ENCODE results near the gene MACROD2.
"Not testable (repeated sequence)": the region's sequence is repeated elsewhere in the genome, so short reads cannot be mapped to it uniquely, and the experiment has no call there.

Gene MACROD2

GRCh38 chr20:15154070-15154469 lies 1158.8 kb downstream of the MACROD2 start:
- no peak for FAIRE-seq

GRCh38 chr20:15155848-15156401 lies 1160.6 kb downstream of the MACROD2 start:
- no peak for FAIRE-seq

- no peak for FAIRE-seq
Measured at GRCh38 chr20:15158533-15158932, 1163.2 kb downstream of the MACROD2 start.

GRCh38 chr20:15162079-15162647 lies 1166.8 kb downstream of the MACROD2 start:
- FAIRE-seq = no peak

GRCh38 chr20:15163632-15164031 lies 1168.3 kb downstream of the MACROD2 start:
- no peak for FAIRE-seq

- no peak for FAIRE-seq
Measured at GRCh38 chr20:15164726-15165125, 1169.4 kb downstream of the MACROD2 start.

GRCh38 chr20:15166744-15167143 lies 1171.4 kb downstream of the MACROD2 start:
- peak; percentile 82 for FAIRE-seq

GRCh38 chr20:15171016-15171415 lies 1175.7 kb downstream of the MACROD2 start:
- FAIRE-seq = no peak

GRCh38 chr20:15176929-15177328 lies 1181.6 kb downstream of the MACROD2 start:
- FAIRE-seq = no peak

- FAIRE-seq = no peak
Measured at GRCh38 chr20:15178581-15178980, 1183.3 kb downstream of the MACROD2 start.

- no peak for FAIRE-seq
Measured at GRCh38 chr20:15179381-15179780, 1184.1 kb downstream of the MACROD2 start.

GRCh38 chr20:15179781-15180180 lies 1184.5 kb downstream of the MACROD2 start:
- no peak for FAIRE-seq

GRCh38 chr20:15185322-15185721 lies 1190.0 kb downstream of the MACROD2 start:
- no peak for FAIRE-seq

- no peak for FAIRE-seq
Measured at GRCh38 chr20:15185913-15186312, 1190.6 kb downstream of the MACROD2 start.

- FAIRE-seq = no peak
Measured at GRCh38 chr20:15187612-15188011, 1192.3 kb downstream of the MACROD2 start.

- FAIRE-seq = no peak
Measured at GRCh38 chr20:15188415-15188814, 1193.1 kb downstream of the MACROD2 start.

- FAIRE-seq = no peak
Measured at GRCh38 chr20:15191082-15191723, 1195.9 kb downstream of the MACROD2 start.

GRCh38 chr20:15195378-15195777 lies 1200.1 kb downstream of the MACROD2 start:
- FAIRE-seq = no peak

GRCh38 chr20:15196547-15197255 lies 1201.4 kb downstream of the MACROD2 start:
- no peak for FAIRE-seq

GRCh38 chr20:15198017-15198416 lies 1202.7 kb downstream of the MACROD2 start:
- FAIRE-seq = not testable (repeated sequence)

- FAIRE-seq = no peak
Measured at GRCh38 chr20:15199698-15200097, 1204.4 kb downstream of the MACROD2 start.

- no peak for FAIRE-seq
Measured at GRCh38 chr20:15200147-15200565, 1204.8 kb downstream of the MACROD2 start.

GRCh38 chr20:15201602-15202001 lies 1206.3 kb downstream of the MACROD2 start:
- no peak for FAIRE-seq

GRCh38 chr20:15204234-15204633 lies 1208.9 kb downstream of the MACROD2 start:
- no peak for FAIRE-seq

Data from TTC549 (cell line).